Measurements from ENCODE around the gene SEMA6B. TPM values are rescaled to one million over a fixed set of nuclear protein-coding genes. Genes with fewer than 3 reads are reported as not detected.

The SEMA6B gene
- total RNA-seq, 4 donors from 2014 or later, result 3.7 to 22.5 (median 14.2) TPM

DNA sequence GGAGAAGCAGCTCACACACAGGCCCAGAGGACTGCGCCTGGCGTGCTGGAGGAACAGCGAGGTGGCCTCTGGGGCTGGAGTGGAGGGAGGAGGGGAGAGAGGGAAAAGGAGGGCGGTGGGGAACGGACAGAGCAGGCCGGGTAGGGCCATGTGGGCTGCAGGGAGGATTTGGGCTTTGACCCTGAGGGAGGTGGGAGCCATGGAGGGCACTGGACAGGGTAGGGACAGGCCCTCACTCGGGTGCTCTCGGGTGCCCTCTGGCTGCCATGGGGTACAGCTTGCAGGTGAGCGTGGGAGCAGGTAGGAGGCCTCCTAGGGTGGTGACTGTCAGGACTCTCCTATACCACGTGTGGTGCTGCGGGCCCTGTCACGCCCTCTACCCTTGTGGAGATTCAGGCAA is 64.0 kb downstream of the SEMA6B start:
- H3K36me3 ChIP-seq, result peaks cover 59 to 91% (median 89%) of the 10 kb centered on the region in 4 donors
- intact Hi-C loops (cut with DNase I), result no loop called here
- WGBS, result 89% methylated on average over 11 of the region's 12 CpGs
- H3K27me3 ChIP-seq, result no peaks in the 10 kb centered on the region
- no peak overlapping the region for H3K27ac ChIP-seq (replicated peaks in 1 of 4)
- TF ChIP-seq, protein P1, sequence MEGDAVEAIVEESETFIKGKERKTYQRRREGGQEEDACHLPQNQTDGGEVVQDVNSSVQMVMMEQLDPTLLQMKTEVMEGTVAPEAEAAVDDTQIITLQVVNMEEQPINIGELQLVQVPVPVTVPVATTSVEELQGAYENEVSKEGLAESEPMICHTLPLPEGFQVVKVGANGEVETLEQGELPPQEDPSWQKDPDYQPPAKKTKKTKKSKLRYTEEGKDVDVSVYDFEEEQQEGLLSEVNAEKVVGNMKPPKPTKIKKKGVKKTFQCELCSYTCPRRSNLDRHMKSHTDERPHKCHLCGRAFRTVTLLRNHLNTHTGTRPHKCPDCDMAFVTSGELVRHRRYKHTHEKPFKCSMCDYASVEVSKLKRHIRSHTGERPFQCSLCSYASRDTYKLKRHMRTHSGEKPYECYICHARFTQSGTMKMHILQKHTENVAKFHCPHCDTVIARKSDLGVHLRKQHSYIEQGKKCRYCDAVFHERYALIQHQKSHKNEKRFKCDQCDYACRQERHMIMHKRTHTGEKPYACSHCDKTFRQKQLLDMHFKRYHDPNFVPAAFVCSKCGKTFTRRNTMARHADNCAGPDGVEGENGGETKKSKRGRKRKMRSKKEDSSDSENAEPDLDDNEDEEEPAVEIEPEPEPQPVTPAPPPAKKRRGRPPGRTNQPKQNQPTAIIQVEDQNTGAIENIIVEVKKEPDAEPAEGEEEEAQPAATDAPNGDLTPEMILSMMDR (IDR thresholded peaks at IDR 0.05), result peak in 1 of 3 experiments; percentile 7
- no peak for TF ChIP-seq POLR2A (IDR thresholded peaks at IDR 0.05; ENCODE audit: low read depth)
- H3K9me3 ChIP-seq, result no peaks in the 10 kb centered on the region
- no peaks in the 10 kb centered on the region for H3K4me1 ChIP-seq
- H3K4me3 ChIP-seq, result no peak overlapping the region
- DNase-seq (ENCODE audit: extremely low spot score), result no peak

DNA sequence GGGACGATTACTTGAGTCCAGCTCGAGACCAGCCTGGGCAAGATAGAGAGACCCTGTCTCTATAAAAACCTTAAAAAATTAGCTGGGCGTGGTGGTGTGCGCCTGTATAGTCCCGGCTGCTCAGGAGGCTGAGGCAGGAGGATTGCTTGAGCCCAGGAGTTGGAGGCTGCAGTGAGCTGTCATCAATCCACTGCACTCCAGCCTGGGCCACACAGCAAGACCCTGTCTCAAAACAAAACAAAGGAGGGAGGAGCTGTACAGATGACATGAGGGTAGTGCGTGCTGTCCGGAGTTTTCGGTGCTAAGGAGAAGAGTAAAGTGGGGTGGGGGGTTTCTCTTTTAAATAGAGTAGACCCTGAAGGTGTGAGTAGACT is 64.8 kb downstream of the SEMA6B start:
- intact Hi-C loops (cut with DNase I), result no loop called here
- no peak overlapping the region for H3K4me3 ChIP-seq
- 91% methylated on average over 8 of the region's 8 CpGs for WGBS
- no peaks in the 10 kb centered on the region for H3K27me3 ChIP-seq
- DNase-seq (ENCODE audit: extremely low spot score), result no peak
- H3K4me1 ChIP-seq, result no peaks in the 10 kb centered on the region
- TF ChIP-seq POLR2AphosphoS5 (IDR thresholded peaks at IDR 0.05), result no peak
- TF ChIP-seq, protein P1 (IDR thresholded peaks at IDR 0.05), result no peak
- TF ChIP-seq POLR2A (IDR thresholded peaks at IDR 0.05; ENCODE audit: low read depth), result no peak
- no peak for TF ChIP-seq EP300 (IDR thresholded peaks at IDR 0.05)
- H3K27ac ChIP-seq (replicated peaks in 1 of 4), result no peak overlapping the region
- no peaks in the 10 kb centered on the region for H3K9me3 ChIP-seq
- peaks cover 64 to 92% (median 89%) of the 10 kb centered on the region in 4 donors for H3K36me3 ChIP-seq

DNA sequence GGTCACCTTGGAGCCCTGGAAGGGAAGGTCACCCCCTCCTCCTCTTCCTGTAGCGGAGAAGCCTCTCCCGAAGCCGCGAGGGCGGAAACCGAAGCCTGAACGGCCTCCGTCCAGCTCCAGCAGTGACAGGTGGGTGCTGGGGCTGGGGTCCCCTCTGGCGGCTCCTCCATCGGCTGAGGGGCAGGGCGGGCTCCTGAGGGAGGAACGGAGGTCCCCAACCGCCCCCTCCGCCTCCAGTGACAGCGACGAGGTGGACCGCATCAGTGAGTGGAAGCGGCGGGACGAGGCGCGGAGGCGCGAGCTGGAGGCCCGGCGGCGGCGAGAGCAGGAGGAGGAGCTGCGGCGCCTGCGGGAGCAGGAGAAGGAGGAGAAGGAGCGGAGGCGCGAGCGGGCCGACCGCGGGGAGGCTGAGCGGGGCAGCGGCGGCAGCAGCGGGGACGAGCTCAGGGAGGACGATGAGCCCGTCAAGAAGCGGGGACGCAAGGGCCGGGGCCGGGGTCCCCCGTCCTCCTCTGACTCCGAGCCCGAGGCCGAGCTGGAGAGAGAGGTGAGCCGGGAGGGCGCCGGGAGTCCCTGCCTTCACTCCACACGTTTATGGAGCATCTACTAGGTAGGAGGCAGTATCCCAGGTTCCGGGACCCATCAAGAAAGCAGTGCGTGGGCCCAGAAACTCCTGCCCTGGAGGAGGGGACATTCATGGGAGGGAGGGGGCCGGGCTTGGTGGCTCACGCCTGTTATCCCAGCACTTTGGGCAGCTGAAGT is 65.4 kb downstream of the SEMA6B start:
- intact Hi-C loops (cut with DNase I), result no loop called here
- no peak overlapping the region for H3K4me3 ChIP-seq
- H3K27ac ChIP-seq (replicated peaks in 1 of 4), result no peak overlapping the region
- H3K9me3 ChIP-seq, result no peaks in the 10 kb centered on the region
- TF ChIP-seq, protein P1 (IDR thresholded peaks at IDR 0.05), result no peak
- no peak for TF ChIP-seq POLR2AphosphoS5 (IDR thresholded peaks at IDR 0.05)
- TF ChIP-seq EP300 (IDR thresholded peaks at IDR 0.05), result no peak
- no peak for TF ChIP-seq POLR2A (IDR thresholded peaks at IDR 0.05; ENCODE audit: low read depth)
- 93% methylated on average over 58 of the region's 61 CpGs for WGBS
- no peak for DNase-seq (ENCODE audit: extremely low spot score)
- H3K27me3 ChIP-seq, result no peaks in the 10 kb centered on the region
- H3K4me1 ChIP-seq, result no peaks in the 10 kb centered on the region
- H3K36me3 ChIP-seq, result peaks cover 59 to 92% (median 89%) of the 10 kb centered on the region in 4 donors

DNA sequence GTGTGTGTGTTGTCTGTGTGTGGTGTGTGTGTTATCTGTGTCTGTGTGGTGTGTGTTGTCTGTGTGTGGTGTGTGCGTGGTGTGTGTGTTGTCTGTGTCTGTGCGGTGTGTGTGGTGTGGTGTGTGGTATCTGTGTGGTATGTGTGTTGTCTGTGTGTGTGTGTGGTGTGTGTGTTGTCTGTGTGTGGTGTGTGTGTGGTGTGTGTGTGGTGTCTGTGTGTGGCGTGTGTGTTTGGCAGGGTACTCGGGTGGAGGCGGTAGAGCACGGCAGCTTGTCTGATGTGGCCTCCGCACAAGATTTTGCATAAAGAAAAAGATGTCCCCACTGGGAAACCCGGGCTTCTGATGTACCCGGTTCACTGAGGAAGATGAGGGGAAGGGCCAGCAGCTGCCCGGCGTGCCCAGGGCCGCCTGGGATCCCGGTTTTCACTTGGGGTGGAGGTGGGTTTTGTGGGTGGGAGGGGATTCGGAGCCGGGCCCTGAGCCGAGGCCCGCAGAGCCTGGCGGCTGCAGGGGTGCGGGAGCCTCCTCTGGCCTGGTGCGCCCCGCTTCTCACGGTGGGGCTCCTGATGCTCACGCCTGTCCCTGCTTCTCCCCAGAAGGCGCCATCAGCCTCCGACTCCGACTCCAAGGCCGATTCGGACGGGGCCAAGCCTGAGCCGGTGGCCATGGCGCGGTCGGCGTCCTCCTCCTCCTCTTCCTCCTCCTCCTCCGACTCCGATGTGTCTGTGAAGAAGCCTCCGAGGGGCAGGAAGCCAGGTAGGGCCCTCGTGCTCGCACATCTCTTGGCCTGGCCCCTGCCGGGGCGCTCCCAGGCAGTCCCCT is 66.2 kb downstream of the SEMA6B start:
- no peak for DNase-seq (ENCODE audit: extremely low spot score)
- Histone ChIP-seq H3K27ac (replicated peaks in 1 of 4) (no peak overlapping the region), H3K9me3 (no peaks in the 10 kb centered on the region), H3K36me3 (peaks cover 57 to 92% (median 89%) of the 10 kb centered on the region in 4 donors), H3K4me1 (no peaks in the 10 kb centered on the region), H3K27me3 (no peaks in the 10 kb centered on the region), H3K4me3 (no peak overlapping the region)
- intact Hi-C loops (cut with DNase I), result no loop called here
- TF ChIP-seq, protein P1 (IDR thresholded peaks at IDR 0.05), result no peak
- no peak for TF ChIP-seq POLR2AphosphoS5 (IDR thresholded peaks at IDR 0.05)
- no peak for TF ChIP-seq POLR2A (IDR thresholded peaks at IDR 0.05; ENCODE audit: low read depth)
- TF ChIP-seq EP300 (IDR thresholded peaks at IDR 0.05), result no peak
- WGBS, result 94% methylated on average over 35 of the region's 41 CpGs

Other genes starting within 250 kb of the SEMA6B start
- gene STAP2, start 220.9 kb downstream of the SEMA6B start, total RNA-seq, result 1 to 10 TPM in 2 of 4 donors, under 1 TPM in 1, not detected in 1; 0.52 to 3.3 (median 1.7) TPM
- gene MPND, start 216.1 kb downstream of the SEMA6B start, total RNA-seq, result 1 to 10 TPM; 5.3 to 9.2 (median 7.6) TPM
- 10 to 100 TPM; 49.4 to 77.2 (median 59.5) TPM for gene SH3GL1, start 159.1 kb downstream of the SEMA6B start, total RNA-seq
- gene CHAF1A, start 157.0 kb downstream of the SEMA6B start, total RNA-seq, result 10 to 100 TPM in 1 of 4 donors, 1 to 10 TPM in 3; 4.6 to 14.6 (median 7.6) TPM
- 100 to 1,000 TPM in 2 of 4 donors, 10 to 100 TPM in 2; 65.2 to 190 (median 98.8) TPM for gene UBXN6, start 101.9 kb downstream of the SEMA6B start, total RNA-seq
- gene HDGFL2, start 87.4 kb downstream of the SEMA6B start, total RNA-seq, result 10 to 100 TPM; 30.5 to 72.3 (median 45.5) TPM
- 100 to 1,000 TPM in 2 of 4 donors, 10 to 100 TPM in 2; 45.7 to 134 (median 91.1) TPM for gene PLIN4, start 41.2 kb downstream of the SEMA6B start, total RNA-seq
- 10 to 100 TPM in 1 of 4 donors, 1 to 10 TPM in 3; 7.9 to 11.9 (median 9.1) TPM for gene PLIN5, start 24.5 kb downstream of the SEMA6B start, total RNA-seq
- gene LRG1, start 19.6 kb downstream of the SEMA6B start, total RNA-seq, result 1 to 10 TPM in 2 of 4 donors, under 1 TPM in 2; 0.17 to 9.4 (median 0.79) TPM
- 10 to 100 TPM in 3 of 4 donors, 1 to 10 TPM in 1; 5.5 to 16.5 (median 13.2) TPM for gene TNFAIP8L1, start 79.8 kb upstream of the SEMA6B start, total RNA-seq
- gene MYDGF, start 110.7 kb upstream of the SEMA6B start, total RNA-seq, result 10 to 100 TPM; 22.8 to 59.2 (median 42.8) TPM
- gene DPP9, start 164.2 kb upstream of the SEMA6B start, total RNA-seq, result 100 to 1,000 TPM in 1 of 4 donors, 10 to 100 TPM in 3; 42.4 to 106 (median 56.0) TPM
- gene FEM1A, start 232.1 kb upstream of the SEMA6B start, total RNA-seq, result 10 to 100 TPM; 16.2 to 22.8 (median 19.9) TPM

Data from esophagus muscularis mucosa (tissue), 4 donors.